Keratinocyte (primary cell): ENCODE data around the gene FNDC3A.

Experiments used
- CTCF ChIP-seq, 3 experiments: IDR thresholded peaks in 1 of 3; conservative IDR thresholded peaks in 1 of 3; optimal IDR thresholded peaks in 1 of 3; 2 replicates in 2 of 3; 3 replicates in 1 of 3; pipeline versions ENCODE3 to v1.5.1; 2011; ENCODE audit warnings: low read length in 3 of 3, mild to moderate bottlenecking in 3 of 3, moderate library complexity in 2 of 3, control low read depth in 1 of 3, inconsistent platforms in 1 of 3; ENCODE audit not compliant: insufficient read depth in 2 of 3; ENCODE audit errors: extremely low read depth in 1 of 3
- EZH2 ChIP-seq: IDR thresholded peaks from one replicate; pipeline ENCODE4 v1.6.1; 2012; ENCODE audit warnings: inconsistent platforms, mild to moderate bottlenecking, low read length, moderate library complexity

GRCh38 chr13:49208619-49209018 is 232.9 kb downstream of the FNDC3A start:
- TF ChIP-seq CTCF (optimal IDR thresholded peaks at IDR 0.05 in 1 of 3, IDR thresholded peaks at IDR 0.05 in 1 of 3, conservative IDR thresholded peaks at IDR 0.05 in 1 of 3; ENCODE audit: extremely low read depth in 1 of 3, insufficient read depth in 2 of 3, low read length in 3 of 3) (no peak), EZH2 (no peak)
